HCT116 (cell line): ENCODE measurements around the gene RHBDD1. TPM values are rescaled to one million over a fixed set of nuclear protein-coding genes. Genes with fewer than 3 reads are reported as not detected.

Source experiments
- ATAC-seq: fragments of 200-7000 bp; cut with Tn5 transposase; 2 replicates; pipeline ENCODE4 v1.9.1; 2020; ENCODE audit warnings: mild to moderate bottlenecking, moderate library complexity
- BruUV-seq: library from RNA; stranded (reverse); fragments of 400-500 nt; replicated peaks from 2 replicates; lab custom pipeline; 2021; lab: Mats Ljungman, UMichigan
- CTCF ChIA-PET: fragments of 300-600 bp; sonication (Branson Sonifier 250); formaldehyde crosslinking; loops from one replicate; lab custom pipeline; 2021; ENCODE audit warnings: antibody characterized with exemption; lab: Charles Lee
- POLR2A ChIA-PET: fragments of 300-600, 350-600 bp; sonication (Branson Sonifier 250); formaldehyde crosslinking; loops from one replicate; lab custom pipeline; 2021; ENCODE audit warnings: antibody characterized with exemption; lab: Charles Lee
- RAD21 ChIA-PET, 2 experiments: fragments of 300-600 bp; sonication (Branson Sonifier 250); formaldehyde crosslinking; loops; one replicate each; lab custom pipeline; 2023; ENCODE audit warnings: low total read pairs in 2 of 2; ENCODE audit not compliant: uncharacterized antibody in 2 of 2, unreplicated experiment in 2 of 2, low non-redundant PET in 1 of 2; lab: Charles Lee
- DNase-seq: peaks from one replicate; pipeline ENCODE4 v3.0.0-alpha.2; 2010; ENCODE audit warnings: low read depth, low spot score
- H2AFZ ChIP-seq: fragments of 200-600 bp; shearing (Covaris generic), sonication (generic); 2 replicates; pipeline ENCODE4 v1.6.1; 2017; ENCODE audit warnings: low read depth, mixed run types, mixed read lengths, antibody characterized with exemption, low read length; ENCODE audit not compliant: poor library complexity, severe bottlenecking
- H3K27ac ChIP-seq: 2 replicates; pipeline ENCODE4 v1.5.1; 2012; ENCODE audit warnings: low read depth, low read length
- H3K27me3 ChIP-seq: fragments of 200-600 bp; sonication (generic); 2 replicates; pipeline ENCODE4 v1.6.1; 2016; ENCODE audit warnings: mixed run types, low read length, mixed read lengths; ENCODE audit not compliant: insufficient read depth
- H3K36me3 ChIP-seq, 2 experiments: fragments of 200-500 bp in 1 of 2; fragments of 200-600 bp in 1 of 2; sonication (Bioruptor generic) in 1 of 2; sonication (generic) in 1 of 2; 2 replicates each; pipeline versions ENCODE4 v1.5.1 to v1.6.1; 2014 to 2016; ENCODE audit warnings: low read length in 2 of 2, inconsistent platforms in 1 of 2, mixed read lengths in 1 of 2, mixed run types in 1 of 2; ENCODE audit not compliant: insufficient read depth in 2 of 2, control insufficient read depth in 1 of 2
- H3K4me1 ChIP-seq, 2 experiments: fragments of 200-600 bp in 1 of 2; sonication (generic) in 1 of 2; 2 replicates each; pipeline versions ENCODE4 v1.5.1 to v1.6.1; 2012 to 2017; ENCODE audit warnings: low read length in 2 of 2, inconsistent platforms in 1 of 2, mild to moderate bottlenecking in 1 of 2, mixed read lengths in 1 of 2, mixed run types in 1 of 2, moderate library complexity in 1 of 2; ENCODE audit not compliant: insufficient read depth in 2 of 2, control insufficient read depth in 1 of 2
- H3K4me2 ChIP-seq: fragments of 200-600 bp; sonication (generic); 2 replicates; pipeline ENCODE4 v1.6.1; 2017; ENCODE audit warnings: mixed run types, low read length, mixed read lengths
- H3K4me3 ChIP-seq, 2 experiments: fragments of 200-600 bp in 1 of 2; sonication (generic) in 1 of 2; replicated peaks in 1 of 2; 2 replicates each; pipeline ENCODE4 v1.5.1; 2011 to 2016; ENCODE audit warnings: low read length in 2 of 2, control low read depth in 1 of 2, low read depth in 1 of 2, mild to moderate bottlenecking in 1 of 2, mixed read lengths in 1 of 2, mixed run types in 1 of 2
- H3K79me2 ChIP-seq: fragments of 200-600 bp; sonication (generic); 2 replicates; pipeline ENCODE4 v1.6.1; 2017; ENCODE audit warnings: mild to moderate bottlenecking, mixed run types, low read length, moderate library complexity, mixed read lengths; ENCODE audit not compliant: insufficient read depth
- H3K9ac ChIP-seq: fragments of 200-600 bp; sonication (generic); 2 replicates; pipeline ENCODE4 v1.6.1; 2016; ENCODE audit warnings: low read length, mixed read lengths
- H3K9me2 ChIP-seq: fragments of 200-600 bp; sonication (generic), shearing (Covaris generic); 2 replicates; pipeline ENCODE4 v1.6.1; 2017; ENCODE audit warnings: mixed run types, mild to moderate bottlenecking, moderate library complexity; ENCODE audit not compliant: insufficient read depth
- H3K9me3 ChIP-seq, 2 experiments: fragments of 200-500 bp in 1 of 2; fragments of 200-600 bp in 1 of 2; sonication (Bioruptor generic) in 1 of 2; sonication (generic) in 1 of 2; 2 replicates each; pipeline ENCODE4 v1.6.1; 2014 to 2017; ENCODE audit warnings: low read length in 2 of 2, mixed read lengths in 2 of 2, inconsistent platforms in 1 of 2, low read depth in 1 of 2, mild to moderate bottlenecking in 1 of 2, mixed run types in 1 of 2, moderate library complexity in 1 of 2; ENCODE audit not compliant: control insufficient read depth in 1 of 2, insufficient read depth in 1 of 2
- H4K20me1 ChIP-seq: fragments of 200-600 bp; sonication (generic), shearing (Covaris generic); 2 replicates; pipeline ENCODE4 v1.6.1; 2017; ENCODE audit warnings: mixed run types, mild to moderate bottlenecking, moderate library complexity; ENCODE audit not compliant: insufficient read depth
- CBX3 ChIP-seq: IDR thresholded peaks from 2 replicates; pipeline ENCODE4 v1.6.1; 2012; ENCODE audit warnings: low read depth
- CEBPB ChIP-seq: IDR thresholded peaks from 2 replicates; pipeline ENCODE4 v1.6.1; 2012; ENCODE audit warnings: low read depth
- EGR1 ChIP-seq: IDR thresholded peaks from 2 replicates; pipeline ENCODE4 v1.6.1; 2012; ENCODE audit warnings: low read depth
- ELF1 ChIP-seq: IDR thresholded peaks from 2 replicates; pipeline ENCODE4 v1.6.1; 2012; ENCODE audit warnings: low read depth, borderline replicate concordance
- EZH2phosphoT487 ChIP-seq: fragments of 200-600 bp; IDR thresholded peaks from 2 replicates; pipeline ENCODE4 v1.6.1; 2018; ENCODE audit warnings: antibody characterized with exemption, borderline replicate concordance
- FOSL1 ChIP-seq: IDR thresholded peaks from 2 replicates; pipeline ENCODE4 v1.6.1; 2012; ENCODE audit warnings: low read depth
- JUND ChIP-seq: IDR thresholded peaks from 2 replicates; pipeline ENCODE4 v1.6.1; 2012
- POLR2A ChIP-seq: IDR thresholded peaks from 2 replicates; pipeline ENCODE4 v1.7.0; 2011; ENCODE audit warnings: borderline replicate concordance; ENCODE audit not compliant: insufficient read depth, insufficient read length; ENCODE audit errors: extremely low read depth
- POLR2AphosphoS5 ChIP-seq: IDR thresholded peaks from 2 replicates; pipeline ENCODE4 v1.6.1; 2011; ENCODE audit warnings: mild to moderate bottlenecking, low read depth, low read length, moderate library complexity
- RAD21 ChIP-seq: IDR thresholded peaks from 2 replicates; pipeline ENCODE4 v1.6.1; 2012; ENCODE audit warnings: low read depth, mild to moderate bottlenecking
- SIN3A ChIP-seq: IDR thresholded peaks from 2 replicates; pipeline ENCODE4 v1.6.1; 2012; ENCODE audit warnings: low read depth
- SP1 ChIP-seq: IDR thresholded peaks from 2 replicates; pipeline ENCODE4 v1.6.1; 2012; ENCODE audit warnings: low read depth
- SRF ChIP-seq: IDR thresholded peaks from 2 replicates; pipeline ENCODE4 v1.6.1; 2012; ENCODE audit warnings: low read depth
- YY1 ChIP-seq: IDR thresholded peaks from 2 replicates; pipeline ENCODE4 v1.6.1; 2011; ENCODE audit warnings: low read length, low read depth, moderate library complexity, mild to moderate bottlenecking; ENCODE audit not compliant: insufficient replicate concordance; ENCODE audit errors: extremely low read depth
- ZFX ChIP-seq: fragments of 450-650 bp; IDR thresholded peaks from 2 replicates; pipeline ENCODE4 v1.6.1; 2017
- ZNF274 ChIP-seq: fragments of 200-500 bp; sonication (Bioruptor generic); IDR thresholded peaks from 2 replicates; pipeline ENCODE4 v1.6.1; 2014; ENCODE audit warnings: mild to moderate bottlenecking, low read depth, low read length, inconsistent platforms
- intact Hi-C: fragments of 100-400 bp; cut with micrococcal nuclease; formaldehyde crosslinking; loops from 2 replicates; pipeline ENCODE4 v1.10.0; 2022
- total RNA-seq: library from RNA; stranded (reverse); gene quantifications from one replicate; pipeline ENCODE4 v1.2.1, GENCODE V29; 2021; ENCODE audit not compliant: unreplicated experiment
- TF ChIP-seq, protein P1 (sequence below): IDR thresholded peaks from 2 replicates; pipeline ENCODE4 v1.6.1; 2012
- TF ChIP-seq, protein P2 (sequence below): IDR thresholded peaks from 2 replicates; pipeline ENCODE4 v1.6.1; 2012; ENCODE audit warnings: low read depth
- TF ChIP-seq, protein P3 (sequence below), 3 experiments: fragments of 200-600 bp in 1 of 3; sonication (generic) in 1 of 3; IDR thresholded peaks in 2 of 3; conservative IDR thresholded peaks in 1 of 3; 2 replicates each; pipeline ENCODE4 v1.5.1; 2012 to 2017; ENCODE audit warnings: low read depth in 2 of 3, low read length in 2 of 3, antibody characterized with exemption in 1 of 3, borderline replicate concordance in 1 of 3, control low read depth in 1 of 3, mild to moderate bottlenecking in 1 of 3, mixed read lengths in 1 of 3, mixed run types in 1 of 3, moderate library complexity in 1 of 3; ENCODE audit not compliant: insufficient read depth in 1 of 3

Gene RHBDD1
- total RNA-seq, 1 experiment from 2014 or later = 73.8 TPM

DNA sequence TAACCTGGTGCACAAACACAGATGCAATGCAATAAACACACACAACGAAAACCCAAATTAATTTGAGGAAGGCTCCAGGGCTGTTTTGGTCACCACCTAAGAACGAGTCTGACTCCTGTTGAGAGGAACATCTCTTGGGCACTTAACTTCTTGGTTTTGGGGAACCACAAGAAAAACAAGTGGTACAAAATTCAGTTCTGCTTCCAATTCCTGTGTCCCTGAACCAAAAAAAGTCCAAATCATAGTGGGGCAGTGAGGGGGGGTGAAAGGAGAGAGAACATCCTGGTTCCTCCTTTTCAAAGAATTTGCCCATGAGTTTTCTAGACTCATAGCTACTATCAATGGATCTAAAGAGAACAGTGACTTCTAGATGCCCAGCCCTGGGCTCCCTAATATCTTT is 184.6 kb downstream of the RHBDD1 start:
- POLR2A ChIA-PET = no interaction called here

More for the DNA sequence above, 184.6 kb downstream of the RHBDD1 start:
- Histone ChIP-seq H3K4me1 (peaks cover 0 to 4% of the 10 kb centered on the region in 2 experiments; a peak in 1 of 4 replicates), H4K20me1 (no peaks in the 10 kb centered on the region), H3K4me3 (no peak overlapping the region), H3K27ac (no peak overlapping the region), H3K4me2 (no peak overlapping the region)
- no peak for ATAC-seq
- no TSS peak for BruUV-seq
- RAD21 ChIA-PET = no interaction called here
- CTCF ChIA-PET = no interaction called here
- TF ChIP-seq FOSL1 (no peak), POLR2AphosphoS5 (no peak), EGR1 (no peak), SP1 (no peak), SRF (no peak), EZH2phosphoT487 (no peak), JUND (no peak), ZNF274 (no peak), CEBPB (no peak), CBX3 (no peak), POLR2A (no peak), ELF1 (no peak), ZFX (no peak), SIN3A (no peak), YY1 (no peak), RAD21 (no peak)
- TF ChIP-seq, protein P1, sequence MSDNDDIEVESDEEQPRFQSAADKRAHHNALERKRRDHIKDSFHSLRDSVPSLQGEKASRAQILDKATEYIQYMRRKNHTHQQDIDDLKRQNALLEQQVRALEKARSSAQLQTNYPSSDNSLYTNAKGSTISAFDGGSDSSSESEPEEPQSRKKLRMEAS = no peak
- TF ChIP-seq, protein P2, sequence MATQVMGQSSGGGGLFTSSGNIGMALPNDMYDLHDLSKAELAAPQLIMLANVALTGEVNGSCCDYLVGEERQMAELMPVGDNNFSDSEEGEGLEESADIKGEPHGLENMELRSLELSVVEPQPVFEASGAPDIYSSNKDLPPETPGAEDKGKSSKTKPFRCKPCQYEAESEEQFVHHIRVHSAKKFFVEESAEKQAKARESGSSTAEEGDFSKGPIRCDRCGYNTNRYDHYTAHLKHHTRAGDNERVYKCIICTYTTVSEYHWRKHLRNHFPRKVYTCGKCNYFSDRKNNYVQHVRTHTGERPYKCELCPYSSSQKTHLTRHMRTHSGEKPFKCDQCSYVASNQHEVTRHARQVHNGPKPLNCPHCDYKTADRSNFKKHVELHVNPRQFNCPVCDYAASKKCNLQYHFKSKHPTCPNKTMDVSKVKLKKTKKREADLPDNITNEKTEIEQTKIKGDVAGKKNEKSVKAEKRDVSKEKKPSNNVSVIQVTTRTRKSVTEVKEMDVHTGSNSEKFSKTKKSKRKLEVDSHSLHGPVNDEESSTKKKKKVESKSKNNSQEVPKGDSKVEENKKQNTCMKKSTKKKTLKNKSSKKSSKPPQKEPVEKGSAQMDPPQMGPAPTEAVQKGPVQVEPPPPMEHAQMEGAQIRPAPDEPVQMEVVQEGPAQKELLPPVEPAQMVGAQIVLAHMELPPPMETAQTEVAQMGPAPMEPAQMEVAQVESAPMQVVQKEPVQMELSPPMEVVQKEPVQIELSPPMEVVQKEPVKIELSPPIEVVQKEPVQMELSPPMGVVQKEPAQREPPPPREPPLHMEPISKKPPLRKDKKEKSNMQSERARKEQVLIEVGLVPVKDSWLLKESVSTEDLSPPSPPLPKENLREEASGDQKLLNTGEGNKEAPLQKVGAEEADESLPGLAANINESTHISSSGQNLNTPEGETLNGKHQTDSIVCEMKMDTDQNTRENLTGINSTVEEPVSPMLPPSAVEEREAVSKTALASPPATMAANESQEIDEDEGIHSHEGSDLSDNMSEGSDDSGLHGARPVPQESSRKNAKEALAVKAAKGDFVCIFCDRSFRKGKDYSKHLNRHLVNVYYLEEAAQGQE = no peak
- TF ChIP-seq, protein P3, sequence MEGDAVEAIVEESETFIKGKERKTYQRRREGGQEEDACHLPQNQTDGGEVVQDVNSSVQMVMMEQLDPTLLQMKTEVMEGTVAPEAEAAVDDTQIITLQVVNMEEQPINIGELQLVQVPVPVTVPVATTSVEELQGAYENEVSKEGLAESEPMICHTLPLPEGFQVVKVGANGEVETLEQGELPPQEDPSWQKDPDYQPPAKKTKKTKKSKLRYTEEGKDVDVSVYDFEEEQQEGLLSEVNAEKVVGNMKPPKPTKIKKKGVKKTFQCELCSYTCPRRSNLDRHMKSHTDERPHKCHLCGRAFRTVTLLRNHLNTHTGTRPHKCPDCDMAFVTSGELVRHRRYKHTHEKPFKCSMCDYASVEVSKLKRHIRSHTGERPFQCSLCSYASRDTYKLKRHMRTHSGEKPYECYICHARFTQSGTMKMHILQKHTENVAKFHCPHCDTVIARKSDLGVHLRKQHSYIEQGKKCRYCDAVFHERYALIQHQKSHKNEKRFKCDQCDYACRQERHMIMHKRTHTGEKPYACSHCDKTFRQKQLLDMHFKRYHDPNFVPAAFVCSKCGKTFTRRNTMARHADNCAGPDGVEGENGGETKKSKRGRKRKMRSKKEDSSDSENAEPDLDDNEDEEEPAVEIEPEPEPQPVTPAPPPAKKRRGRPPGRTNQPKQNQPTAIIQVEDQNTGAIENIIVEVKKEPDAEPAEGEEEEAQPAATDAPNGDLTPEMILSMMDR (IDR thresholded peaks at IDR 0.05 in 2 of 3, conservative IDR thresholded peaks at IDR 0.05 in 1 of 3; ENCODE audit: borderline replicate concordance in 1 of 3, insufficient read depth in 1 of 3, low read depth in 2 of 3, low read length in 2 of 3) = no peak
- TF ChIP-seq, all 23 proteins: peak for 0
- Histone ChIP-seq H3K9ac (no peak overlapping the region), H3K36me3 (no peaks in the 10 kb centered on the region), H2AFZ (no peak overlapping the region), H3K79me2 (no peaks in the 10 kb centered on the region), H3K9me3 (no peaks in the 10 kb centered on the region), H3K9me2 (no peaks in the 10 kb centered on the region), H3K27me3 (no peaks in the 10 kb centered on the region)
- DNase-seq = no peak
- intact Hi-C loops = no loop called here
